Epidermal melanocyte (primary cell): ENCODE results near the gene B4GALT4.
"Not testable (repeated sequence)": the region's sequence is repeated elsewhere in the genome, so short reads cannot be mapped to it uniquely, and the experiment has no call there.

Source experiments
- DNase-seq: peaks from one replicate; pipeline ENCODE4 v3.0.0; 2011; ENCODE audit warnings: low spot score; ENCODE audit not compliant: insufficient read length

B4GALT4 gene

DNA sequence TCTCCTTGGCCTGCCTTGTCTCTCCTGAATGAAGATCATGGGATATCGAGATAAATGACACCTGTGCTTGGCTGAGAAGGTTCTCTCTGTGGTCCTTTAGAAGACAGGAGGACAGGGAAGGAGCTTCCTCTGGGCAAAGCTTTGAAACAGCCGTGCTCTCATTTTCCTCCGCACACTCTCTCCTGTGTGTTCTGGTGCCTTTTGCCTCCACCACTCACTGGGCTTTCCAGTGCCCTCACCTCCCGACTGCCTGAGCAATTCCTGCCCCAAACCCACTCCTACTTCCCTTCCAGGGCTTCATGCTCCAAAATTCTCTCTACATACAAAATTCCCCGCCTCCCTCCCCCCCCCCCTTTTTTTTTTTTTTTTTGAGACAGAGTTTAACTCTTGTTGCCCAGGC lies 35.0 kb downstream of the B4GALT4 start:
- no peak for DNase-seq

DNA sequence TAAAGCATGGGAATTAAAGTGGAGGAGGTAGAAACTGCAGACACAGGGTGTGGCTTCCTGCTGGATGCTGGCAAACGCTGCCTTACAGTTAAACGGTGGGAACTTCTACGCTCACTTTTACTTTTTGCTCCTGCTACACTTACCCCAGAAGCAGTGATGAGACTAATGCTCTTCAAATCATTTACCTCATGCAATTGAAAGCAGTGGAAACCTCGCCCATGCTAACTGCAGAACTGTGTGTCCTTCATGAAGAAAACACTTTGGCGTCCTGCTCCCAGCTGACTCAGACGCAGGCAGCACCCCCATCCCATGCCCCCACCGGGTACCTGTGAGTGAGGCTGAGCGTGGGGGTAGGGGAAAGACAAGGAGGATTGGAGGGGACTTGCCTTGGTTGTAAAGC lies 35.5 kb downstream of the B4GALT4 start:
- no peak for DNase-seq

DNA sequence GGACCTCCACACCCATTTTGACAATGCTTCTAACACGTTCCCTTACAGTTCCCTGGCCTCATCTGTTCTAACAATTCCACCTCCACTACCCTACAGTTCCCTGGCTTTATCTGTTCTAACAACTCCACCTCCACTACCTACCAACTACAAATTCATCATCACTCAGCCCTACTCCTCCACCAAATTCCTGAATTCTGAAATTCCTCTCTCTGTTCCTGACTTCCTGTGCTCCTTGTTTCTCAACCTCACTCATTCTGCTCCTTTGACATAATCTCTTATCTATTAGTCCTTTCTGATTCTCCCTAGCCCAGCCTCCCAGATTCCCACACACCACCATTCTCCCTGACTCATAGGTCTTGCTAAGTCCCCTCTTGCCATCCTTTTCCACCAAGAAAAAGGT lies 44.8 kb downstream of the B4GALT4 start:
- DNase-seq, result no peak

DNA sequence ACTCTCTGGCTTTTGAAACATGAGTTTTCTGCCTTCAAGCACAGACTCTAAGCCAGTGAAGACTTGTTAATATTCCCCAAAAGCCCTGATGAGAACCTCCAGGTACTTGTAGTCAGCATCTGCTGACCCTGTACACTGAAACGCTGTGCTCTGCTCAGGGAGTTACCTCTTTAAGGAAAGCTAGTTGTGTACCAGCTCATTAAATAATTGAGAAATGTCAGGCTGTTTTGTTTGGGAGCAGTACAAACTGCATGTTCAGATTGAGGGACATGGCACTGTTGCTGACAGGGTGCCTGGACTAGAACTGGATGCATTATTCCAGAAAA lies 45.6 kb downstream of the B4GALT4 start:
- no peak for DNase-seq

DNA sequence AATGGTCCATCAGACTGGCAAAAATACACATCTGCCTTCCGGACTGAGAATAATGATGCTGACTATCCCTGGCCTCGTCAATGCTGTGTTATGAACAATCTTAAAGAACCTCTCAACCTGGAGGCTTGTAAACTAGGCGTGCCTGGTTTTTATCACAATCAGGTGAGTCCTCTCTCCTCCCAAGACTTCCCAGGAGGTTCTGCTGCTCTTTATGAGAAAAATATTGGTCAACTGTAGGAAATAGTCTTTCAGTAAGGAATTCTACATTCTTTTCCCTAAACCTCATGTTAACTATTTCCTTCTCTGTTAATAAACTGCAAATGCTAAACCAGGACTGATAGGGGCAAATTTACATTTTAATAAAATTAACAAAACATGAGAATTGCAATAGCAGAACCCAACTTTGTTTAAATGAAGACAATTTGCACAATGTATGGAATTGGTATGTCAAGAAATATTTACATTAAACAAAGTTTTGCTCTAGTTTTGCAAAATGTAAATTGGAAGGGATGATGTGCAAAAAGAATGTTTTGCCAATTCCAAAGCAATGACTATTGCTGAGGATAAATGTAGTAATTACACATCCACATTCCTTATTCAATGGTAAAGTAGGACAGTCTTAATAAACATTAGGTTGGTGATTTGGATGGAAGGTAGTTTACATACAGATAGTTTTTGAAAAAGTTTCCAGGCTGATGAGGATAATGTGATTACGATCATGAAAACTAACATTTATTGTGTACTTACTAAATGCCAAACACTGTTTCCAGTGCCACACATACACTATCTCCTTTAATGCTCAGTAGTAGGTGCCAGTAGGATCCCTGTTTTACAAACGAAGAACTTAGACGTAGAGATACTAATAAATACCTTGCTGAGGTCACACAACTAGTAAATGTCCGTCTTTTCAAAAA lies 46.2 kb downstream of the B4GALT4 start:
- no peak for DNase-seq

DNA sequence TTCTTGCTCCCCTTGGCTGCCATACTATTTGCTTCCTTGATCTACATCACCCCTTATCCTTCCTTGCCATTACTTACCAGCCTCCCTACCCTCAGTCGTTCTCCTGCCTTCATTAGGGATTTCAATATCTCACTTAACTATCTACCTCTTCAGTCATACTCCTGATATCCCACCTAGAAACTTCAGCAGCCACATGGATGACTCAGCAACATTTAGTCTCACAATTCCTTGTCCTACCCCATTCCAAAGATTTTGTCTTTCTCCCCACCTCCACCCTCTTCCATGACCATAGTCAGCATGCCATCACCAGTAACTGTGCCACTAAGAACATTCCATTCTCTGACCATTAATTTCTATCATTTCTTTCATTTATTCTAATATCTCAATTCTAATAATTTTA lies 48.9 kb downstream of the B4GALT4 start:
- no peak for DNase-seq

- no peak for DNase-seq
Measured at GRCh38 chr3:119187266-119187665, 53.4 kb downstream of the B4GALT4 start.

DNA sequence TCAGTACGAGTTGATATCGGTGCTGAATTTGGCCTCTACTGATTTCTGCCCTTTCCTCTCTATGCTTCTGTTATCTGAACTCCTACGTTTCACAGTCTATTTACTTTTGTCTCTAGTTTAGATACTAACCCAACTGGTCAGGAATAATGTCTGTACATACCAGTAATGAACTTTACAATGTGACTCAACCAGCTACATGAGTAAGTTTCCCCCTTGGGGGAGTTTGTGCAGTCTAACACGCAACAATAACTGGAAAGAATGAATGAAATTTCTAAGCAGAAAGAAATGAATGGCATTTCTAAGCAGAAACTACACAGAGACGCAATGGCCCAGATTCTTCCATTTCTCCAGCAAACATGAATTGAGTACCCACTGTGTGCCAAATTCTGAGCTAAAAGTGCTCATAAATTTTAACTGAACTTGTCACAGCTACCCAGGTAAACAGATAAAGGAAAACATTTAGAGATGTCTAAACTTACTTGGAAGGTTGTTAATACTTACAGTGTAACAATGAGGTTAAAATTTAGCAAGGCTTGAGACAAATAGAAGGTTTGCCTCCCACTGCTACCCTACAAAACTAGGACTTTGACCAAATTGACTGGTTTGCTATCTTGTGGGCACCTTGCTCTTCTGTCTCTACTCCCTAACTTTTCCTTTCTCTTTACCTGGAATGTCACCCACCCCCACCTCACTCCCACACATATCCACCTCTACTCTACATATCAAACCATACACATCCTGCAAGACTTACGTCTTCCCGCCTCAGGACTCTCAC lies 55.7 kb downstream of the B4GALT4 start:
- DNase-seq, result no peak

- DNase-seq, result no peak
Measured at GRCh38 chr3:119184111-119184510, 56.6 kb downstream of the B4GALT4 start.

- no peak for DNase-seq
Measured at GRCh38 chr3:119181765-119182164, 58.9 kb downstream of the B4GALT4 start.

- no peak for DNase-seq
Measured at GRCh38 chr3:119177321-119177720, 63.4 kb downstream of the B4GALT4 start.

DNA sequence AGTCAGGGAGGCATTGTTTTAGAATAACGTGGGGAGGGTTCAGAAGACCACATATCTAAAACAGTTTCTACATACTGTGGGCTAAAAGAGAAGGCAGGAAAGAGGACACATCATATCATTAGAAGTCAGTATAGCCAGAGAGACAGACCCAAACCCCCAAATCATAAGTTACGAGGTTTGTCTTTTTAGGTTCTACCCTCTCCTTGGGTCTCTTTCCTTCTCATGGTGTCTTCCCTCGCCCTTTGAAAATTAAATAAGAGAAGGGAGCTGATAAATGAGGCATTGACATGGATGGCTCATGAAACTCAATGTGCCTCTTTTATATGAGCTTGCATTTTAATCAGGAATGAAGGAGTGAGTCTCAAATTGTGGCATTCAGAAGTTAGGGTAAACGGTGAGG lies 63.9 kb downstream of the B4GALT4 start:
- no peak for DNase-seq

GRCh38 chr3:119175872-119176756 lies 64.6 kb downstream of the B4GALT4 start:
- no peak for DNase-seq

- DNase-seq, result no peak
Measured at GRCh38 chr3:119173325-119173724, 67.4 kb downstream of the B4GALT4 start, which contains the start of gene UPK1B. UPK1B (plus strand) TSS chr3:119173598; CDS start chr3:119186742, 13,144 bp downstream.

- DNase-seq, result no peak
Measured at GRCh38 chr3:119170821-119171220, 69.9 kb downstream of the B4GALT4 start.

DNA sequence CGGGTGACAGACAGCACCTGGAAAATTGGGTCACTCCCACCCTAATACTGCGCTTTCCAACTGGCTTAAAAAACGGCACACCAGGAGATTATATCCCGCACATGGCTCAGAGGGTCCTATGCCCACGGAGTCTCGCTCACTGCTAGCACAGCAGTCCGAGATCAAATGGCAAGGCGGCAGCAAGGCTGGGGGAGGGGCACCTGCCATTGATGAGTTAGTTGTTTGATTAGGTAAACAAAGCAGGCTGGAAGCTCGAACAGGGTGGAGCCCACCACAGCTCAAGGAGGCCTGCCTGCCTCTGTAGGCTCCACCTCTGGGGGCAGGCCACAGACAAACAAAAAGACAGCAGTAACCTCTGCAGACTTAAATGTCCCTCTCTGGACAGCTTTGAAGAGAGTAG lies 75.9 kb downstream of the B4GALT4 start:
- DNase-seq, result not testable (repeated sequence)
